Caco-2 (cell line): ENCODE data around the gene LRRTM4. TPM values are rescaled to one million over a fixed set of nuclear protein-coding genes. Genes with fewer than 3 reads are reported as not detected.
A peak's percentile ranks its signal among the peaks of the same experiment; 100 is the strongest.

Experiments
- BruUV-seq: library from RNA; stranded (reverse); fragments of 400-500 nt; replicated peaks from 2 replicates; lab custom pipeline; 2021; lab: Mats Ljungman, UMichigan
- CTCF ChIA-PET: fragments of 300-600 bp; sonication (Branson Sonifier 250); formaldehyde crosslinking; loops from one replicate; lab custom pipeline; 2022; ENCODE audit warnings: antibody characterized with exemption; lab: Charles Lee
- POLR2A ChIA-PET: fragments of 300-600 bp; sonication (Branson Sonifier 250); formaldehyde crosslinking; loops from one replicate; lab custom pipeline; 2022; ENCODE audit warnings: antibody characterized with exemption; lab: Charles Lee
- DNase-seq, 2 experiments: peaks; one replicate each; pipeline versions ENCODE4 v3.0.0 to v3.0.0-alpha.2; 2020 to 2022
- H3K27me3 ChIP-seq: replicated peaks from 2 replicates; pipeline ENCODE4 v1.6.0; 2011; ENCODE audit warnings: low read length; ENCODE audit not compliant: control insufficient read depth, insufficient read depth
- H3K36me3 ChIP-seq: 2 replicates; pipeline ENCODE4 v1.5.1; 2011; ENCODE audit warnings: low read length; ENCODE audit not compliant: control insufficient read depth, insufficient read depth
- H3K4me1 ChIP-seq: fragments of 250-450 bp; sonication (Bioruptor Pico); 2 replicates; pipeline ENCODE4 v1.5.1; 2020; ENCODE audit warnings: mild to moderate bottlenecking
- H3K4me3 ChIP-seq: 2 replicates; pipeline ENCODE4 v1.5.1; 2011; ENCODE audit warnings: low read depth, mild to moderate bottlenecking, control low read depth, low read length
- H3K9me3 ChIP-seq: fragments of 250-450 bp; sonication (Bioruptor Pico); 2 replicates; pipeline ENCODE4 v1.5.1; 2020; ENCODE audit warnings: mild to moderate bottlenecking, moderate library complexity
- H3K27ac Mint-ChIP-seq: one replicate; pipeline ENCODE4 v1.8.0; 2022; ENCODE audit warnings: mixed read lengths; ENCODE audit not compliant: unreplicated experiment
- H3K27me3 Mint-ChIP-seq: one replicate; pipeline ENCODE4 v1.8.0; 2022; ENCODE audit warnings: mixed read lengths; ENCODE audit not compliant: insufficient read depth, unreplicated experiment
- H3K36me3 Mint-ChIP-seq: one replicate; pipeline ENCODE4 v1.8.0; 2022; ENCODE audit warnings: mild to moderate bottlenecking, mixed read lengths; ENCODE audit not compliant: insufficient read depth, unreplicated experiment
- H3K4me1 Mint-ChIP-seq: one replicate; pipeline ENCODE4 v1.8.0; 2022; ENCODE audit warnings: low read depth, mixed read lengths; ENCODE audit not compliant: unreplicated experiment
- H3K4me3 Mint-ChIP-seq: one replicate; pipeline ENCODE4 v1.8.0; 2022; ENCODE audit warnings: mild to moderate bottlenecking, moderate library complexity, mixed read lengths; ENCODE audit not compliant: unreplicated experiment
- H3K9me3 Mint-ChIP-seq: one replicate; pipeline ENCODE4 v1.8.0; 2022; ENCODE audit warnings: mixed read lengths; ENCODE audit not compliant: unreplicated experiment
- intact Hi-C: fragments of 100-400 bp; cut with micrococcal nuclease; formaldehyde crosslinking; loops from one replicate; pipeline ENCODE4 v1.10.0; 2022; ENCODE audit not compliant: unreplicated experiment
- total RNA-seq: library from RNA; stranded (reverse); gene quantifications from 2 replicates; pipeline ENCODE4 v1.2.3, GENCODE V29; 2022
- TF ChIP-seq, protein P1 (sequence below), 2 experiments: fragments of 200-600 bp in 1 of 2; IDR thresholded peaks; 1 replicate in 1 of 2; 2 replicates in 1 of 2; pipeline versions ENCODE4 v1.5.1 to v1.8.0; 2011 to 2022; ENCODE audit warnings: antibody characterized with exemption in 1 of 2, control low read depth in 1 of 2, inconsistent platforms in 1 of 2, low read depth in 1 of 2, low read length in 1 of 2, mild to moderate bottlenecking in 1 of 2, moderate library complexity in 1 of 2; ENCODE audit not compliant: insufficient read depth in 1 of 2, severe bottlenecking in 1 of 2, unreplicated experiment in 1 of 2

Gene LRRTM4
- total RNA-seq, 1 experiment from 2014 or later, result 0.32 TPM

- H3K4me1 Mint-ChIP-seq, result no peaks in the 10 kb centered on the region
- H3K27ac Mint-ChIP-seq, result no peak overlapping the region
- H3K4me3 ChIP-seq, result no peak overlapping the region
- H3K27me3 ChIP-seq, result no peaks in the 10 kb centered on the region
- CTCF ChIA-PET, result no interaction called here
- DNase-seq, result peak in 1 of 2 experiments; percentile 15
- H3K27me3 Mint-ChIP-seq, result no peaks in the 10 kb centered on the region
- no peaks in the 10 kb centered on the region for H3K36me3 ChIP-seq
- POLR2A ChIA-PET, result no interaction called here
- TF ChIP-seq, protein P1, sequence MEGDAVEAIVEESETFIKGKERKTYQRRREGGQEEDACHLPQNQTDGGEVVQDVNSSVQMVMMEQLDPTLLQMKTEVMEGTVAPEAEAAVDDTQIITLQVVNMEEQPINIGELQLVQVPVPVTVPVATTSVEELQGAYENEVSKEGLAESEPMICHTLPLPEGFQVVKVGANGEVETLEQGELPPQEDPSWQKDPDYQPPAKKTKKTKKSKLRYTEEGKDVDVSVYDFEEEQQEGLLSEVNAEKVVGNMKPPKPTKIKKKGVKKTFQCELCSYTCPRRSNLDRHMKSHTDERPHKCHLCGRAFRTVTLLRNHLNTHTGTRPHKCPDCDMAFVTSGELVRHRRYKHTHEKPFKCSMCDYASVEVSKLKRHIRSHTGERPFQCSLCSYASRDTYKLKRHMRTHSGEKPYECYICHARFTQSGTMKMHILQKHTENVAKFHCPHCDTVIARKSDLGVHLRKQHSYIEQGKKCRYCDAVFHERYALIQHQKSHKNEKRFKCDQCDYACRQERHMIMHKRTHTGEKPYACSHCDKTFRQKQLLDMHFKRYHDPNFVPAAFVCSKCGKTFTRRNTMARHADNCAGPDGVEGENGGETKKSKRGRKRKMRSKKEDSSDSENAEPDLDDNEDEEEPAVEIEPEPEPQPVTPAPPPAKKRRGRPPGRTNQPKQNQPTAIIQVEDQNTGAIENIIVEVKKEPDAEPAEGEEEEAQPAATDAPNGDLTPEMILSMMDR (IDR thresholded peaks at IDR 0.05; ENCODE audit: insufficient read depth in 1 of 2, low read depth in 1 of 2, low read length in 1 of 2, severe bottlenecking in 1 of 2, unreplicated experiment in 1 of 2), result no peak
- H3K9me3 ChIP-seq, result no peaks in the 10 kb centered on the region
- no peaks in the 10 kb centered on the region for H3K4me1 ChIP-seq
- H3K9me3 Mint-ChIP-seq, result no peaks in the 10 kb centered on the region
- intact Hi-C loops, result no loop called here
- no TSS peak for BruUV-seq
- H3K36me3 Mint-ChIP-seq, result no peaks in the 10 kb centered on the region
- no peak overlapping the region for H3K4me3 Mint-ChIP-seq
Measured at GRCh38 chr2:77018219-77018618, 504.0 kb downstream of the LRRTM4 start.

DNA sequence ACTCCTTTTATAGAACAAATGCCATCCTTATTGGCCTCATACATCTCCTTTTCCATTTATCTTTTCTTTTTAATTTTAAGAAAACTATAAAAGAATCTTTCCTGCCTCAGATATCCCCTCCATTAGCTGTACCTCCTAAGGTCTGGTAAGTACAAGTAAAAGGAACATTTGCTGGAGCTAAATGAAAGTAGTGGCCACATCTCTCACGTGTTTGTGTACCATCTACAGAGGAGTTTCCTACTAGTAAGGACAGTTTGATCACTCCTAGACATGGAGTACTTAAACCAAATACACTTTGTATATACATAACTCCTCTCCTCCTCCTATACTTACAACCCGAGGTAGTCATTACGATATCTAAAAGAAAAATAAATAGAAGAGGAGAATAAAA, 504.8 kb downstream of the LRRTM4 start:
- Histone ChIP-seq H3K9me3 (no peaks in the 10 kb centered on the region), H3K4me3 (no peak overlapping the region), H3K27me3 (no peaks in the 10 kb centered on the region), H3K36me3 (no peaks in the 10 kb centered on the region), H3K4me1 (no peaks in the 10 kb centered on the region)
- no peaks in the 10 kb centered on the region for H3K4me1 Mint-ChIP-seq
- intact Hi-C loops, result no loop called here
- no peak overlapping the region for H3K4me3 Mint-ChIP-seq
- no peak for DNase-seq
- TF ChIP-seq, protein P1 (IDR thresholded peaks at IDR 0.05; ENCODE audit: insufficient read depth in 1 of 2, low read depth in 1 of 2, low read length in 1 of 2, severe bottlenecking in 1 of 2, unreplicated experiment in 1 of 2), result no peak
- no peaks in the 10 kb centered on the region for H3K27me3 Mint-ChIP-seq
- H3K36me3 Mint-ChIP-seq, result no peaks in the 10 kb centered on the region
- POLR2A ChIA-PET, result no interaction called here
- CTCF ChIA-PET, result no interaction called here
- no peaks in the 10 kb centered on the region for H3K9me3 Mint-ChIP-seq
- no peak overlapping the region for H3K27ac Mint-ChIP-seq
- no TSS peak for BruUV-seq

- DNase-seq, result no peak
- CTCF ChIA-PET, result no interaction called here
- POLR2A ChIA-PET, result no interaction called here
- Mint-ChIP-seq H3K9me3 (no peaks in the 10 kb centered on the region), H3K27ac (no peak overlapping the region), H3K27me3 (no peaks in the 10 kb centered on the region), H3K4me1 (no peaks in the 10 kb centered on the region), H3K4me3 (no peak overlapping the region), H3K36me3 (no peaks in the 10 kb centered on the region)
- no peaks in the 10 kb centered on the region for H3K4me1 ChIP-seq
- no peak overlapping the region for H3K4me3 ChIP-seq
- BruUV-seq, result no TSS peak
- no peaks in the 10 kb centered on the region for H3K9me3 ChIP-seq
- TF ChIP-seq, protein P1 (IDR thresholded peaks at IDR 0.05; ENCODE audit: insufficient read depth in 1 of 2, low read depth in 1 of 2, low read length in 1 of 2, severe bottlenecking in 1 of 2, unreplicated experiment in 1 of 2), result no peak
- intact Hi-C loops, result no loop called here
- H3K27me3 ChIP-seq, result no peaks in the 10 kb centered on the region
- H3K36me3 ChIP-seq, result no peaks in the 10 kb centered on the region
Measured at GRCh38 chr2:77016443-77017354, 505.5 kb downstream of the LRRTM4 start.
